GM18907 (cell line): Measurements from ENCODE around the gene CA11.
"Not testable (repeated sequence)": the region's sequence is repeated elsewhere in the genome, so short reads cannot be mapped to it uniquely, and the experiment has no call there.

ENCODE experiments used
- ATAC-seq: cut with Tn5 transposase; IDR thresholded peaks from one replicate; pipeline ENCODE4 v1.9.1; 2021; ENCODE audit warnings: mild to moderate bottlenecking, moderate library complexity; ENCODE audit not compliant: unreplicated experiment

Gene CA11

GRCh38 chr19:48642862-48643261, 3.1 kb downstream of the CA11 start:
- no peak for ATAC-seq

DNA sequence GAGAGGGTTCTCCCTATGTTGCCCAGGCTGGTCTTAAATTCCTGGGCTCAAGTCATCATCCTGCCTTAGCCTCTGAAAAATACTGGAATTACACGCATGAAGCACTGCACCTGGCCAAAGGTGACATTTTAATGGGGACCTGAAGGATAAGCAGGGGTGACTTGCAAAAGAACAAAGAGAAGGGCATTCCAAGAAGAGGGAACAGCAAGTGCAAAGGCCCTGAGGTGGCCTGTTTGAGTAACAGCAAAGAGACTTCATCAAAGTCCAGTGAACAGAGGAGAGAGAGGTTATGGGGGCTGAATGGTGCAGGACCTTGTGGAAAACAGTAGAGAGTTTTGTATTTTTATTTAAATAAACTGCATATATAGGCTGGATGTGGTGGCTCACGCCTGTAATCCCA, 4.1 kb downstream of the CA11 start:
- ATAC-seq = no peak

GRCh38 chr19:48639483-48640375, 6.3 kb downstream of the CA11 start:
- ATAC-seq = no peak

- ATAC-seq = no peak
Observed at GRCh38 chr19:48638831-48639381, 7.1 kb downstream of the CA11 start.

- ATAC-seq = peak; percentile 23
Observed at GRCh38 chr19:48637948-48638830, 7.8 kb downstream of the CA11 start.

GRCh38 chr19:48637449-48637947, 8.5 kb downstream of the CA11 start:
- ATAC-seq = peak; percentile 61

- ATAC-seq = no peak
Observed at GRCh38 chr19:48636859-48637448, 9.0 kb downstream of the CA11 start, which contains the start of gene DBP. Gene DBP (minus strand): TSS chr19:48637379. CDS start chr19:48636994, 385 bp downstream.

DNA sequence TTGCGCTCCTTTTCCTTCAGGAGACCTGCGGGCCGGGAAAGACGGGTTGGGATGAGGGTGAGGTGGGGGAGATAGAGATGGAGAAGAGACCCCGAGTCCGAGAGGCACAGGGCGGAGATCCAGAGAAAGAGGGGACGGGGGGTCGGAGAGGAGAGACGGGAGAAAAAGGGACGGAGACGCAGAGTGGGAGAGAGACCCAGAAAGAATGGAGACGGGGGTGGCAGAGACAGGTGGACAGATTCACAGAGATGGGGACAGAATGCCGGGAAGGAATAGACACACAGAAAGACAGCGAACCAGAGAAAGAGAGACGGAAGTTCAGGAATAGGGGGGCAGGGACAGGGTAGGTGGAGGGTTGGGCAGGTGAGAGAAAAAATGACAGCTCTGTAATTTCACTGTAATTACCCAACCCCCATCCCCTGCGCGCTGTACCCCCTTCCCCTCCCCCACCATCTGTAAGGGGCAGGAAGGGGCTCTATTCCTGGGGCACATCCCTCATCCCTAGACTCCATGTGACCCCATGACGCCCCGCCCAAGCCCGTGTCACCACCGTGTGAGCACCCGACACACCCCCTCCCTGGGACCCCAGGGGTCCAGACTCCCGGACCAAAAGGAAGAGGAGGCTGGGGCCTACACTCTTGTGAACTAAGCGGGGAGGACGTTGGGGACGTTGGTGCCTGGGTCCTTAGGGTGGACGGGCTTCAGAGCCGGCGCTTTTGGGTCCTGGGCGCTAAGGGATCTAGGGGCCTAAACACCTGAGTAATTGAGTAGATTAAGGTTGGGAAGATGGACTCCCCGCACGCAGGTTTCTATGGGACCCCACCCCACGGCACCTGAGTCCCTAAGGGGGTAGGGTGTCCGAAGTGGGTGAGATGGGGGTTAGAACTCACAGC, 9.8 kb downstream of the CA11 start:
- no peak for ATAC-seq

DNA sequence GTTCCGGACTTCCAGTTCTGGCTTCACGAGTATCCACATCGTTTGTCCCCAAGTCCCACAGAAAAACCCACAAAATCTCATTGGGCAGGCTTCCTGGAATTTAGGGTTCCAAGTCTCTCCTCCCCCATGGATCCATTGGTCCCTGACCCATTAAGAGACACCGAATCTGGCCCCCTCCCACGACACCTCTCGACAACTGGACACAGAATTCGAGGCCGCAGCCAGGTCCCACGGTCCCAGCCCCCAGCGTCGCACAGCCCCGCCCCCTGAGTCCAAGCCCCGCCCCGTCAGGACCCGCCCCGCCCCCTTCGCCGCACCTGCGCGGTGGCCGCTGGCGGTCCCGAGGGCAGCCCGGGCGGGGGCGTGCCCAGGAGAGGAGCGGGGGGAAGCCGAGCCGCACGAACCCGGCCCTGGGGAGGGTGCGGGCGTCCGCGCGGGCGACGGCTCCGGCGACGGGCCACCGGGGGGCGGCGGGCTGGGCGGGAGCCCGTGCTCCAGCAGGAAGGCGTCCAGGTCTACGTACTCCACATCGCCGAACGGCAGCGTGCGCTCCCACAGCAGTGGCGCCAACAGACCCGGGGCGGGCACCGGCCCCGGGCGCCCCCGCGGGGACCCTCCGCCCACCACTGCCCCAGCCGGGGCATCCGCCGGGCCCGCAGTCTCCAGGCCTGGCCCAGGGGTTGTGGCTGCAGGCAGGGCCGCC, 10.6 kb downstream of the CA11 start:
- peak; percentile 19 for ATAC-seq

GRCh38 chr19:48634424-48635262, 11.3 kb downstream of the CA11 start:
- ATAC-seq = peak; percentile 32

DNA sequence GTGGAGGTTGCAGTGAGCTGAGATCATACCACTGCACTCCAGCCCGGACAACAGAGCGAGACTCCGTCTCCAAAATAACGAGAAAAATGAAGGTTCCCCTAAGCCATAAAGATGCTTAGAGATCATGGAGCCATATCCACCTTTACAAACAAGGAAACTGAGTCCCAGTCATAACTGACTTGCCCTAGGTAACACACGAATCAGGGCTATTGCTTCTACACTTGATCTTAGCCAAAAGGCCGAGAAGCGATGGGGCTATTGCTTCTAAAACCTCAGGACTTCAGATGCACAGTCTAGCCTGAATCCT, 12.0 kb downstream of the CA11 start:
- no peak for ATAC-seq

- ATAC-seq = no peak
Observed at GRCh38 chr19:48633148-48634035, 12.6 kb downstream of the CA11 start.

DNA sequence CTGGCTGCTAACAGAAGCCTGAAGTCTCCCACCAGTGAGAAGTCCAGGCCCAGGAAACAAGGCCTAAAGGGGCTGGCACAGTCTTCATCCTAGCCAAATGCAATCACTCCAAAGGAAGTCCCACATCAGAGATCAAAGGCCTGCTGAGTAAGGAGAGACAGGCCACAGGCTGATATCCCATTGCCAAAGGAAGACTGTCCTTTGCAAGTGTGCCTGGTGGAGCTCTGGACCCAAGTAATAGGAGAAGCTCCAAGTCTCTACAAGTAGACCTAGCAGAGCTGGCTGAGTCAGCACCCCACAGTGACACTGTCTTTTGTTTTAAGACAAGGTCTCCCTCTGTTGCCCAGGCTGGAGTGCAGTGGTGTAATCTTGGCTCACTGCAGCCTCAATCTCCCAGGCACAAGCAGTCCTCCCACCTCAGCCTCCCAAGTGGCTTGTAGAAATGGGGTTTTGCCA, 13.3 kb downstream of the CA11 start:
- no peak for ATAC-seq

DNA sequence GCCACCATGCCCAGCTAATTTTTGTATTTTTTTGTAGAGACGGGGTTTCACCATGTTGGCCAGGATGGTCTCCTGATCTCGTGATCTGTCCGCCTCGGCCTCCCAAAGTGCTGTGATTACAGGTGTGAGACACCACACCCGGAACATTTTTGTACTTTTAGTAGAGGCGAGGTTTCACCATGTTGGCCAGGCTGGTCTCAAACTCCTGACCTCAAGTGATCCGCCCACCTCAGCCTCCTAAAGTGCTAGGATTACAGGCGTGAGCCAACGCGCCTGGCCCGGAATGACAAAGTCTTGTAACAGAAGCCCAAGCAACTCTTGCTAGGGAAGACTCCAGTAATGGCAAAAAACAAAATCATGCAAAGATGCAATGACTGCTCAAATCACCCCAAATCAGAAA, 13.7 kb downstream of the CA11 start:
- ATAC-seq = not testable (repeated sequence)

- no peak for ATAC-seq
Observed at GRCh38 chr19:48631225-48631624, 14.8 kb downstream of the CA11 start.

DNA sequence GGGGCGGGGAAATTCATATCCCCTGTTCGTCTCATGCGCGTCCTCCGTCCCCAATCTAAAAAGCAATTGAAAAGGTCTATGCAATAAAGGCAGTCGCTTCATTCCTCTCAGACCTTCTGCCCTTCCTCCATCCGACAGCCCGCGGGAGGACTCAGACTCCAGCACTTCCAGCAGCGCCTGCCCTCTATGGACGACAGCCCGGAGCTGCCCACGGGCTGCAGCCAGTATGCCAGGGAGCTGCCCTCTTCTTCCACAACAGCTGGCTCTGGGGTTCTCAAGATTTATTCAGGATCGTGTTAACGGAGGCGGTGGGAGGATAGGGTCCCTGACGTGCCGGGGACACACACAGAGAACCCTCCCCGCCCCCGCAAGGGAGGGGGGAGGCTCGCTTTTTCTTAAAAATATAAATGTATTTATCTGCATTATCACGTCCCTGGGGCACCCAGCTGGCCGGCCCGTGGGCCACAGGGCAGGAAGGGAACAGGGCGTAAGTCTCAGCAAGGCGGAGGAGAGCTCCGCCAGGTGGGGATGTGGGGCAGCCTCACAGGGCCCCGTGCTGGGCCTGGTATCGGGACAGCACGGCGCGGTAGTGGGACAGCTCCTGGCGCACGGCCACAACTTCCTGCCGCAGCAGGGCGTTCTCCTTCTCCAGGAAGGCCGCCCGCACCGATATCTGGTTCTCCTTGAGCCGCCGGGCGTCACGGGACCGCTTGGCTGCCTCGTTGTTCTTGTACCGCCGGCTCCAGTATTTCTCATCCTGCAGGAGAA, 15.5 kb downstream of the CA11 start:
- ATAC-seq = no peak
